Liver (tissue), 9 donors: ENCODE results near the gene ECM1. TPM values are rescaled to one million over a fixed set of nuclear protein-coding genes. Genes with fewer than 3 reads are reported as not detected.

Experiments used
- DNase-seq: peaks from one replicate; pipeline ENCODE4 v3.0.0-alpha.2; 2017; ENCODE audit warnings: low spot score
- H3K27ac ChIP-seq, 2 donors: one replicate each; pipeline ENCODE4 v1.7.0; 2013; ENCODE audit warnings: inconsistent platforms in 2 of 2, low read length in 2 of 2, control low read depth in 1 of 2, low read depth in 1 of 2, mild to moderate bottlenecking in 1 of 2
- H3K27me3 ChIP-seq, 4 donors: one replicate each; pipeline versions ENCODE4 v1.6.1 to v1.7.0; 2013; ENCODE audit warnings: low read length in 3 of 4, inconsistent platforms in 1 of 4, mild to moderate bottlenecking in 1 of 4, moderate library complexity in 1 of 4; ENCODE audit not compliant: control insufficient read depth in 4 of 4, insufficient read depth in 4 of 4
- H3K36me3 ChIP-seq, 4 donors: one replicate each; pipeline versions ENCODE4 v1.6.1 to v1.7.0; 2013; ENCODE audit warnings: low read length in 3 of 4, mild to moderate bottlenecking in 3 of 4, low read depth in 1 of 4, moderate library complexity in 1 of 4; ENCODE audit not compliant: control insufficient read depth in 4 of 4, insufficient read depth in 3 of 4
- H3K4me1 ChIP-seq, 4 donors: one replicate each; pipeline versions ENCODE4 v1.6.1 to v1.7.0; 2013; ENCODE audit warnings: low read length in 3 of 4, mild to moderate bottlenecking in 3 of 4, moderate library complexity in 1 of 4; ENCODE audit not compliant: control insufficient read depth in 4 of 4, insufficient read depth in 4 of 4
- H3K4me3 ChIP-seq, 3 donors: one replicate each; pipeline versions ENCODE4 v1.6.1 to v1.7.0; 2013; ENCODE audit warnings: low read length in 3 of 3, control low read depth in 1 of 3, low read depth in 1 of 3, mild to moderate bottlenecking in 1 of 3
- H3K9ac ChIP-seq, 2 donors: one replicate each; pipeline ENCODE4 v1.7.0; 2013; ENCODE audit warnings: low read length in 2 of 2, mild to moderate bottlenecking in 2 of 2, moderate library complexity in 2 of 2, control low read depth in 1 of 2, low read depth in 1 of 2
- H3K9me3 ChIP-seq, 4 donors: one replicate each; pipeline versions ENCODE4 v1.6.1 to v1.7.0; 2013; ENCODE audit warnings: low read length in 3 of 4; ENCODE audit not compliant: control insufficient read depth in 4 of 4
- ATF3 ChIP-seq: IDR thresholded peaks from 2 replicates; pipeline ENCODE4 v1.6.1; 2016; ENCODE audit warnings: antibody characterized with exemption
- FOXA1 ChIP-seq: IDR thresholded peaks from 2 replicates; pipeline ENCODE4 v1.6.1; 2016; ENCODE audit warnings: antibody characterized with exemption
- FOXA2 ChIP-seq: IDR thresholded peaks from 2 replicates; pipeline ENCODE4 v1.6.1; 2016; ENCODE audit warnings: antibody characterized with exemption
- GABPA ChIP-seq, 2 donors: IDR thresholded peaks in 1 of 2; conservative IDR thresholded peaks in 1 of 2; 2 replicates each; pipeline ENCODE4 v1.6.1; 2016; ENCODE audit warnings: antibody characterized with exemption in 2 of 2, mild to moderate bottlenecking in 1 of 2, moderate library complexity in 1 of 2
- HNF4A ChIP-seq, 2 donors: conservative IDR thresholded peaks; 2 replicates each; pipeline ENCODE4 v1.6.1; 2016; ENCODE audit warnings: antibody characterized with exemption in 2 of 2, mild to moderate bottlenecking in 2 of 2
- HNF4G ChIP-seq: IDR thresholded peaks from 2 replicates; pipeline ENCODE4 v1.6.1; 2016; ENCODE audit warnings: antibody characterized with exemption
- JUND ChIP-seq, 2 donors: IDR thresholded peaks; 2 replicates each; pipeline ENCODE4 v1.6.1; 2016; ENCODE audit warnings: antibody characterized with exemption in 2 of 2
- MAX ChIP-seq: IDR thresholded peaks from 2 replicates; pipeline ENCODE4 v1.6.1; 2016; ENCODE audit warnings: antibody characterized with exemption
- NR2F2 ChIP-seq: IDR thresholded peaks from 2 replicates; pipeline ENCODE4 v1.6.1; 2016; ENCODE audit warnings: antibody characterized with exemption
- RAD21 ChIP-seq, 2 donors: IDR thresholded peaks; 2 replicates each; pipeline ENCODE4 v1.6.1; 2016; ENCODE audit warnings: antibody characterized with exemption in 2 of 2, mild to moderate bottlenecking in 2 of 2
- RXRA ChIP-seq, 2 donors: IDR thresholded peaks; 2 replicates each; pipeline ENCODE4 v1.6.1; 2017 to 2018; ENCODE audit warnings: antibody characterized with exemption in 2 of 2, mild to moderate bottlenecking in 1 of 2
- SP1 ChIP-seq: IDR thresholded peaks from 2 replicates; pipeline ENCODE4 v1.6.1; 2018; ENCODE audit warnings: antibody characterized with exemption, mild to moderate bottlenecking
- TAF1 ChIP-seq: conservative IDR thresholded peaks from 2 replicates; pipeline ENCODE4 v1.6.1; 2016; ENCODE audit warnings: antibody characterized with exemption, mild to moderate bottlenecking
- YY1 ChIP-seq: IDR thresholded peaks from 2 replicates; pipeline ENCODE4 v1.6.1; 2016; ENCODE audit warnings: antibody characterized with exemption, mild to moderate bottlenecking
- WGBS: extraction: QIAGEN DNeasy Blood & Tissue Kit; methylation state at CpG from one replicate; pipeline ENCODE4 v1.1.7; 2013; 5-methylcytosine and 5-hydroxymethylcytosine counted together
- polyA plus RNA-seq, 2 donors: library from polyadenylated mRNA; stranded (reverse) in 1 of 2; unstranded in 1 of 2; fragments of 200-250 nt in 1 of 2; fragments of >200 nt in 1 of 2; fragmentation: Nextera tagmentation in 1 of 2; extraction: Ambion mirVana in 1 of 2; gene quantifications; one replicate each; pipeline versions ENCODE4 v1.2.1 to v1.2.3, GENCODE V29; 2013 to 2015
- total RNA-seq, 2 donors: library from RNA; depleted of rRNA; stranded (reverse); fragments of >200 nt; gene quantifications; one replicate each; pipeline ENCODE4 v1.2.3, GENCODE V29; 2014
- TF ChIP-seq, protein P1 (sequence below): IDR thresholded peaks from 2 replicates; pipeline ENCODE4 v1.6.1; 2016; ENCODE audit warnings: antibody characterized with exemption, mild to moderate bottlenecking
- TF ChIP-seq, protein P2 (sequence below): fragments of 150-350 bp; IDR thresholded peaks from 2 replicates; pipeline ENCODE4 v1.5.1; 2017; ENCODE audit warnings: improper control_type of control experiment, low read depth, low read length; ENCODE audit not compliant: missing input control
- TF ChIP-seq, protein P3 (sequence below): IDR thresholded peaks from 2 replicates; pipeline ENCODE4 v1.6.1; 2016; ENCODE audit warnings: antibody characterized with exemption
- donor health status: healthy.
- donor health status: healthy.
- donor health status: healthy.
- donor health status: healthy.
- donor health status: healthy.

Gene ECM1
- total and polyA plus RNA-seq, 4 donors = 5.1 to 22.5 (median 12.6) TPM

DNA sequence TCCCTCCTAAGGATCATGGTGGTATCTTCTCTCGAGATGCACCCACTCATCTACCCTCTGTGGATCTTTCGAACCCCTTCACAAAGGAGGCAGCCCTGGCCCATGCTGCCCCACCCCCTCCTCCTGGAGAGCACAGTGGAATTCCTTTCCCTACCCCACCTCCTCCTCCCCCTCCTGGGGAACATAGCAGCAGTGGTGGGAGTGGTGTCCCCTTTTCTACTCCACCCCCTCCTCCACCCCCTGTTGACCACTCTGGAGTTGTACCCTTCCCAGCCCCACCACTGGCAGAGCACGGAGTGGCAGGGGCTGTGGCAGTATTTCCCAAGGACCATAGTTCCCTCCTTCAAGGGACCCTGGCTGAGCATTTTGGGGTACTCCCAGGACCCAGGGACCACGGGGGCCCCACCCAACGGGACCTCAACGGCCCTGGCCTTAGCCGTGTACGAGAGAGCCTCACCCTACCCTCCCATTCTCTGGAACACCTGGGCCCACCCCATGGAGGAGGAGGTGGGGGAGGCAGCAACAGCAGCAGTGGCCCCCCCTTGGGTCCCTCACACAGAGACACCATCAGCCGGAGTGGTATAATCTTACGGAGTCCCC, 35.2 kb upstream of the ECM1 start:
- no peak overlapping the region for H3K4me3 ChIP-seq
- DNase-seq = no peak
- H3K4me1 ChIP-seq = peaks cover 14 to 53% (median 39%) of the 10 kb centered on the region in 4 donors
- peaks cover 6 to 20% (median 14%) of the 10 kb centered on the region in 4 donors for H3K36me3 ChIP-seq
- no peaks in the 10 kb centered on the region for H3K27me3 ChIP-seq
- no peaks in the 10 kb centered on the region for H3K9me3 ChIP-seq
- TF ChIP-seq HNF4G = no peak
- TF ChIP-seq FOXA2 = no peak
- TF ChIP-seq SP1 = no peak
- no peak for TF ChIP-seq HNF4A (conservative IDR thresholded peaks at IDR 0.05)
- TF ChIP-seq, protein P1, sequence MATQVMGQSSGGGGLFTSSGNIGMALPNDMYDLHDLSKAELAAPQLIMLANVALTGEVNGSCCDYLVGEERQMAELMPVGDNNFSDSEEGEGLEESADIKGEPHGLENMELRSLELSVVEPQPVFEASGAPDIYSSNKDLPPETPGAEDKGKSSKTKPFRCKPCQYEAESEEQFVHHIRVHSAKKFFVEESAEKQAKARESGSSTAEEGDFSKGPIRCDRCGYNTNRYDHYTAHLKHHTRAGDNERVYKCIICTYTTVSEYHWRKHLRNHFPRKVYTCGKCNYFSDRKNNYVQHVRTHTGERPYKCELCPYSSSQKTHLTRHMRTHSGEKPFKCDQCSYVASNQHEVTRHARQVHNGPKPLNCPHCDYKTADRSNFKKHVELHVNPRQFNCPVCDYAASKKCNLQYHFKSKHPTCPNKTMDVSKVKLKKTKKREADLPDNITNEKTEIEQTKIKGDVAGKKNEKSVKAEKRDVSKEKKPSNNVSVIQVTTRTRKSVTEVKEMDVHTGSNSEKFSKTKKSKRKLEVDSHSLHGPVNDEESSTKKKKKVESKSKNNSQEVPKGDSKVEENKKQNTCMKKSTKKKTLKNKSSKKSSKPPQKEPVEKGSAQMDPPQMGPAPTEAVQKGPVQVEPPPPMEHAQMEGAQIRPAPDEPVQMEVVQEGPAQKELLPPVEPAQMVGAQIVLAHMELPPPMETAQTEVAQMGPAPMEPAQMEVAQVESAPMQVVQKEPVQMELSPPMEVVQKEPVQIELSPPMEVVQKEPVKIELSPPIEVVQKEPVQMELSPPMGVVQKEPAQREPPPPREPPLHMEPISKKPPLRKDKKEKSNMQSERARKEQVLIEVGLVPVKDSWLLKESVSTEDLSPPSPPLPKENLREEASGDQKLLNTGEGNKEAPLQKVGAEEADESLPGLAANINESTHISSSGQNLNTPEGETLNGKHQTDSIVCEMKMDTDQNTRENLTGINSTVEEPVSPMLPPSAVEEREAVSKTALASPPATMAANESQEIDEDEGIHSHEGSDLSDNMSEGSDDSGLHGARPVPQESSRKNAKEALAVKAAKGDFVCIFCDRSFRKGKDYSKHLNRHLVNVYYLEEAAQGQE = no peak
- TF ChIP-seq ATF3 = no peak
- no peak for TF ChIP-seq MAX
- TF ChIP-seq, protein P2, sequence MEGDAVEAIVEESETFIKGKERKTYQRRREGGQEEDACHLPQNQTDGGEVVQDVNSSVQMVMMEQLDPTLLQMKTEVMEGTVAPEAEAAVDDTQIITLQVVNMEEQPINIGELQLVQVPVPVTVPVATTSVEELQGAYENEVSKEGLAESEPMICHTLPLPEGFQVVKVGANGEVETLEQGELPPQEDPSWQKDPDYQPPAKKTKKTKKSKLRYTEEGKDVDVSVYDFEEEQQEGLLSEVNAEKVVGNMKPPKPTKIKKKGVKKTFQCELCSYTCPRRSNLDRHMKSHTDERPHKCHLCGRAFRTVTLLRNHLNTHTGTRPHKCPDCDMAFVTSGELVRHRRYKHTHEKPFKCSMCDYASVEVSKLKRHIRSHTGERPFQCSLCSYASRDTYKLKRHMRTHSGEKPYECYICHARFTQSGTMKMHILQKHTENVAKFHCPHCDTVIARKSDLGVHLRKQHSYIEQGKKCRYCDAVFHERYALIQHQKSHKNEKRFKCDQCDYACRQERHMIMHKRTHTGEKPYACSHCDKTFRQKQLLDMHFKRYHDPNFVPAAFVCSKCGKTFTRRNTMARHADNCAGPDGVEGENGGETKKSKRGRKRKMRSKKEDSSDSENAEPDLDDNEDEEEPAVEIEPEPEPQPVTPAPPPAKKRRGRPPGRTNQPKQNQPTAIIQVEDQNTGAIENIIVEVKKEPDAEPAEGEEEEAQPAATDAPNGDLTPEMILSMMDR = no peak
- TF ChIP-seq NR2F2 = no peak
- no peak for TF ChIP-seq GABPA (IDR thresholded peaks at IDR 0.05 in 1 of 2, conservative IDR thresholded peaks at IDR 0.05 in 1 of 2)
- no peak for TF ChIP-seq RAD21 (IDR thresholded peaks at IDR 0.05)
- peak overlapping the region; percentile 6 to 19 for H3K27ac ChIP-seq
- H3K9ac ChIP-seq = no peak overlapping the region
- WGBS = 93% methylated on average over 10 of the region's 10 CpGs

- WGBS = 31% methylated on average over 4 of the region's 4 CpGs
- Histone ChIP-seq H3K27ac (peak overlapping the region; percentile 58 to 68), H3K4me3 (no peak overlapping the region), H3K27me3 (no peaks in the 10 kb centered on the region), H3K4me1 (peaks cover 12 to 48% (median 39%) of the 10 kb centered on the region in 4 donors), H3K9ac (no peak overlapping the region), H3K9me3 (no peaks in the 10 kb centered on the region), H3K36me3 (peaks cover 5 to 20% (median 14%) of the 10 kb centered on the region in 4 donors)
- no peak for DNase-seq
- TF ChIP-seq JUND (IDR thresholded peaks at IDR 0.05) (peak in 1 of 2 donors; percentile 61), HNF4A (conservative IDR thresholded peaks at IDR 0.05) (peak; percentile 83 to 87), FOXA1 (no peak), MAX (peak; percentile 81), FOXA2 (peak; percentile 61), TAF1 (peak; percentile 45), GABPA (IDR thresholded peaks at IDR 0.05 in 1 of 2, conservative IDR thresholded peaks at IDR 0.05 in 1 of 2) (no peak), NR2F2 (peak; percentile 68), YY1 (peak; percentile 81), SP1 (peak; percentile 85), HNF4G (peak; percentile 57), RXRA (IDR thresholded peaks at IDR 0.05) (peak; percentile 91 to 92), RAD21 (IDR thresholded peaks at IDR 0.05) (peak in 1 of 2 donors; percentile 61)
- TF ChIP-seq, protein P2 = no peak
- TF ChIP-seq, protein P3, sequence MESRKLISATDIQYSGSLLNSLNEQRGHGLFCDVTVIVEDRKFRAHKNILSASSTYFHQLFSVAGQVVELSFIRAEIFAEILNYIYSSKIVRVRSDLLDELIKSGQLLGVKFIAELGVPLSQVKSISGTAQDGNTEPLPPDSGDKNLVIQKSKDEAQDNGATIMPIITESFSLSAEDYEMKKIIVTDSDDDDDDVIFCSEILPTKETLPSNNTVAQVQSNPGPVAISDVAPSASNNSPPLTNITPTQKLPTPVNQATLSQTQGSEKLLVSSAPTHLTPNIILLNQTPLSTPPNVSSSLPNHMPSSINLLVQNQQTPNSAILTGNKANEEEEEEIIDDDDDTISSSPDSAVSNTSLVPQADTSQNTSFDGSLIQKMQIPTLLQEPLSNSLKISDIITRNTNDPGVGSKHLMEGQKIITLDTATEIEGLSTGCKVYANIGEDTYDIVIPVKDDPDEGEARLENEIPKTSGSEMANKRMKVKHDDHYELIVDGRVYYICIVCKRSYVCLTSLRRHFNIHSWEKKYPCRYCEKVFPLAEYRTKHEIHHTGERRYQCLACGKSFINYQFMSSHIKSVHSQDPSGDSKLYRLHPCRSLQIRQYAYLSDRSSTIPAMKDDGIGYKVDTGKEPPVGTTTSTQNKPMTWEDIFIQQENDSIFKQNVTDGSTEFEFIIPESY = peak; percentile 41
Measured at GRCh38 chr1:150473659-150474058, 34.2 kb upstream of the ECM1 start.
